GM23338 (cell line): Measurements from ENCODE around the gene CD164. TPM values are rescaled to one million over a fixed set of nuclear protein-coding genes. Genes with fewer than 3 reads are reported as not detected.

Experiments
- ATAC-seq: fragments of 200-7000 bp; cut with Tn5 transposase; 3 replicates; pipeline ENCODE4 v1.9.1; 2020
- DNase-seq: peaks from one replicate; pipeline ENCODE4 v3.0.0-alpha.2; 2015; ENCODE audit warnings: low spot score
- H2AFZ ChIP-seq: fragments of 200-600 bp; sonication (generic); 2 replicates; pipeline ENCODE4 v1.8.0; 2016; ENCODE audit warnings: antibody characterized with exemption, mild to moderate bottlenecking, moderate library complexity
- H3F3A ChIP-seq: fragments of 200-600 bp; sonication (generic); replicated peaks from 2 replicates; pipeline ENCODE4 v1.8.0; 2017; ENCODE audit warnings: antibody characterized with exemption, mixed run types, low read depth
- H3K27ac ChIP-seq: fragments of 200-600 bp; sonication (generic); 2 replicates; pipeline ENCODE4 v1.6.1; 2016; ENCODE audit warnings: low read depth
- H3K27me3 ChIP-seq: fragments of 200-600 bp; sonication (generic); 2 replicates; pipeline ENCODE4 v1.8.0; 2016; ENCODE audit warnings: mild to moderate bottlenecking, mixed run types, moderate library complexity; ENCODE audit not compliant: insufficient read depth
- H3K36me3 ChIP-seq: fragments of 200-600 bp; sonication (generic); 2 replicates; pipeline ENCODE4 v1.8.0; 2016; ENCODE audit warnings: mild to moderate bottlenecking; ENCODE audit not compliant: insufficient read depth
- H3K4me1 ChIP-seq: fragments of 200-600 bp; sonication (generic); 2 replicates; pipeline ENCODE4 v1.8.0; 2016; ENCODE audit warnings: mild to moderate bottlenecking, moderate library complexity; ENCODE audit not compliant: insufficient read depth
- H3K4me2 ChIP-seq: fragments of 200-600 bp; sonication (generic); 2 replicates; pipeline ENCODE4 v1.7.1; 2017; ENCODE audit warnings: mixed run types
- H3K4me3 ChIP-seq: fragments of 200-600 bp; sonication (generic); 2 replicates; pipeline ENCODE4 v1.6.1; 2016; ENCODE audit warnings: mixed run types
- H3K79me2 ChIP-seq: fragments of 200-600 bp; sonication (generic); replicated peaks from 2 replicates; pipeline ENCODE4 v1.8.0; 2017; ENCODE audit warnings: mild to moderate bottlenecking; ENCODE audit not compliant: insufficient read depth
- H3K9me2 ChIP-seq: fragments of 200-600 bp; sonication (generic); 2 replicates; pipeline ENCODE4 v1.8.0; 2017; ENCODE audit not compliant: insufficient read depth
- H4K20me1 ChIP-seq: fragments of 200-600 bp; sonication (generic); replicated peaks from 2 replicates; pipeline ENCODE4 v1.8.0; 2017; ENCODE audit warnings: mild to moderate bottlenecking; ENCODE audit not compliant: insufficient read depth
- H3K27ac Mint-ChIP-seq: 2 replicates; pipeline ENCODE4 v1.8.0; 2020; ENCODE audit warnings: inconsistent platforms, mild to moderate bottlenecking, moderate library complexity, mixed read lengths
- H3K27me3 Mint-ChIP-seq: 3 replicates; pipeline ENCODE4 v1.8.0; 2022; ENCODE audit warnings: low read depth, mild to moderate bottlenecking, moderate library complexity, mixed read lengths, inconsistent platforms; ENCODE audit not compliant: insufficient read depth, poor library complexity
- H3K36me3 Mint-ChIP-seq: 3 replicates; pipeline ENCODE4 v1.8.0; 2021; ENCODE audit warnings: low read depth, mild to moderate bottlenecking, inconsistent platforms, moderate library complexity, mixed read lengths
- H3K4me1 Mint-ChIP-seq: 3 replicates; pipeline ENCODE4 v1.8.0; 2020; ENCODE audit warnings: mild to moderate bottlenecking, inconsistent platforms, mixed read lengths
- H3K4me3 Mint-ChIP-seq: 3 replicates; pipeline ENCODE4 v1.8.0; 2021; ENCODE audit warnings: moderate library complexity, mild to moderate bottlenecking, inconsistent platforms, mixed read lengths
- H3K9me3 Mint-ChIP-seq: 3 replicates; pipeline ENCODE4 v1.8.0; 2020; ENCODE audit warnings: moderate library complexity, mild to moderate bottlenecking, inconsistent platforms, mixed read lengths
- CREB1 ChIP-seq: fragments of 250-450 bp; sonication (Bioruptor Pico); IDR thresholded peaks from 2 replicates; pipeline ENCODE4 v1.5.0; 2020; ENCODE audit warnings: low read depth, mild to moderate bottlenecking, moderate library complexity
- CTCF ChIP-seq, 2 experiments: fragments of 200-600 bp in 1 of 2; sonication (generic) in 1 of 2; conservative IDR thresholded peaks; 2 replicates each; pipeline versions ENCODE4 v1.5.1 to v1.6.1; 2016 to 2017; ENCODE audit warnings: antibody characterized with exemption in 2 of 2, low read depth in 2 of 2, mild to moderate bottlenecking in 2 of 2, moderate library complexity in 1 of 2
- ETS1 ChIP-seq: IDR thresholded peaks from 2 replicates; pipeline ENCODE4 v1.6.1; 2016; ENCODE audit warnings: antibody characterized with exemption
- EZH2 ChIP-seq: fragments of 200-600 bp; sonication (generic); IDR thresholded peaks from one replicate; pipeline ENCODE4 v1.8.0; 2017; ENCODE audit warnings: antibody characterized with exemption, mild to moderate bottlenecking, low read depth; ENCODE audit not compliant: unreplicated experiment
- EZH2phosphoT487 ChIP-seq: fragments of 200-600 bp; sonication (generic); IDR thresholded peaks from one replicate; pipeline ENCODE4 v1.8.1; 2018; ENCODE audit warnings: antibody characterized with exemption; ENCODE audit not compliant: unreplicated experiment
- JUNB ChIP-seq: IDR thresholded peaks from one replicate; pipeline ENCODE4 v1.6.1; 2016; ENCODE audit warnings: antibody characterized with exemption; ENCODE audit not compliant: unreplicated experiment
- NANOG ChIP-seq: IDR thresholded peaks from 2 replicates; pipeline ENCODE4 v1.6.1; 2016; ENCODE audit warnings: antibody characterized with exemption, borderline replicate concordance
- POLR2AphosphoS5 ChIP-seq: IDR thresholded peaks from 2 replicates; pipeline ENCODE4 v1.6.1; 2016; ENCODE audit warnings: antibody characterized with exemption, low read depth
- REST ChIP-seq: IDR thresholded peaks from one replicate; pipeline ENCODE4 v1.6.1; 2018; ENCODE audit warnings: antibody characterized with exemption; ENCODE audit not compliant: unreplicated experiment
- STAT1 ChIP-seq: IDR thresholded peaks from one replicate; pipeline ENCODE4 v1.6.1; 2016; ENCODE audit warnings: antibody characterized with exemption; ENCODE audit not compliant: unreplicated experiment
- ZNF114 ChIP-seq: fragments of 250-450 bp; sonication (Bioruptor Pico); IDR thresholded peaks from 2 replicates; pipeline ENCODE4 v1.5.0; 2020; ENCODE audit warnings: mild to moderate bottlenecking, moderate library complexity
- ZNF331 ChIP-seq: fragments of 250-450 bp; sonication (Bioruptor Pico); IDR thresholded peaks from 2 replicates; pipeline ENCODE4 v1.5.0; 2020; ENCODE audit warnings: low read depth, mild to moderate bottlenecking, moderate library complexity
- ZNF462 ChIP-seq: fragments of 250-450 bp; sonication (Bioruptor Pico); IDR thresholded peaks from 2 replicates; pipeline ENCODE4 v1.5.0; 2020; ENCODE audit warnings: mild to moderate bottlenecking, moderate library complexity
- polyA plus RNA-seq: library from polyadenylated mRNA; unstranded; fragments of >200 nt; fragmentation: Nextera tagmentation; extraction: Ambion mirVana; gene quantifications from 2 replicates; pipeline ENCODE4 v1.2.1, GENCODE V29; 2016
- total RNA-seq: library from RNA; depleted of rRNA; stranded (reverse); fragments of >200 nt; shearing (Covaris generic); gene quantifications from 2 replicates; pipeline ENCODE4 v1.2.3, GENCODE V29; 2014

The CD164 gene
- total and polyA plus RNA-seq, 2 experiments from 2014 or later, result 81.0 to 83.8 TPM

- H3K79me2 ChIP-seq, result no peaks in the 10 kb centered on the region
- no peaks in the 10 kb centered on the region for H3K27me3 ChIP-seq
- ATAC-seq (no peak), DNase-seq (no peak)
- H2AFZ ChIP-seq, result no peak overlapping the region
- peaks cover 4% of the 10 kb centered on the region for H3K27me3 Mint-ChIP-seq
- H3K4me1 ChIP-seq, result no peaks in the 10 kb centered on the region
- H3K4me1 Mint-ChIP-seq, result no peaks in the 10 kb centered on the region
- H3K4me2 ChIP-seq, result no peak overlapping the region
- H3K4me3 Mint-ChIP-seq, result no peak overlapping the region
- TF ChIP-seq ETS1, result no peak
- TF ChIP-seq ZNF114 (CRISPR knock-in tag), result no peak
- no peak for TF ChIP-seq EZH2
- no peak for TF ChIP-seq REST
- no peak for TF ChIP-seq JUNB
- TF ChIP-seq EZH2phosphoT487, result no peak
- no peak for TF ChIP-seq POLR2AphosphoS5
- TF ChIP-seq STAT1, result no peak
- TF ChIP-seq ZNF462 (CRISPR knock-in tag), result no peak
- TF ChIP-seq NANOG, result no peak
- no peak for TF ChIP-seq ZNF331
- no peak for TF ChIP-seq CREB1 (CRISPR knock-in tag)
- TF ChIP-seq CTCF (conservative IDR thresholded peaks at IDR 0.05; ENCODE audit: low read depth in 2 of 2), result no peak
- no peak overlapping the region for H3K4me3 ChIP-seq
- no peaks in the 10 kb centered on the region for H3F3A ChIP-seq
- no peak overlapping the region for H3K27ac ChIP-seq
- H3K9me2 ChIP-seq, result no peaks in the 10 kb centered on the region
- H3K36me3 Mint-ChIP-seq, result no peaks in the 10 kb centered on the region
- H3K9me3 Mint-ChIP-seq, result no peaks in the 10 kb centered on the region
- no peaks in the 10 kb centered on the region for H3K36me3 ChIP-seq
- H3K27ac Mint-ChIP-seq, result no peak overlapping the region
- H4K20me1 ChIP-seq, result no peaks in the 10 kb centered on the region
Measured at GRCh38 chr6:109389650-109390274, 7.5 kb upstream of the CD164 start.
